ENCODE data around the gene MTMR2. TPM values are rescaled to one million over a fixed set of nuclear protein-coding genes. Genes with fewer than 3 reads are reported as not detected.

MTMR2 gene
- total RNA-seq, 3 donors from 2014 or later (not counting 1 experiment from before 2014, with no cell fraction given): 21.7 to 22.5 (median 21.8) TPM

DNA sequence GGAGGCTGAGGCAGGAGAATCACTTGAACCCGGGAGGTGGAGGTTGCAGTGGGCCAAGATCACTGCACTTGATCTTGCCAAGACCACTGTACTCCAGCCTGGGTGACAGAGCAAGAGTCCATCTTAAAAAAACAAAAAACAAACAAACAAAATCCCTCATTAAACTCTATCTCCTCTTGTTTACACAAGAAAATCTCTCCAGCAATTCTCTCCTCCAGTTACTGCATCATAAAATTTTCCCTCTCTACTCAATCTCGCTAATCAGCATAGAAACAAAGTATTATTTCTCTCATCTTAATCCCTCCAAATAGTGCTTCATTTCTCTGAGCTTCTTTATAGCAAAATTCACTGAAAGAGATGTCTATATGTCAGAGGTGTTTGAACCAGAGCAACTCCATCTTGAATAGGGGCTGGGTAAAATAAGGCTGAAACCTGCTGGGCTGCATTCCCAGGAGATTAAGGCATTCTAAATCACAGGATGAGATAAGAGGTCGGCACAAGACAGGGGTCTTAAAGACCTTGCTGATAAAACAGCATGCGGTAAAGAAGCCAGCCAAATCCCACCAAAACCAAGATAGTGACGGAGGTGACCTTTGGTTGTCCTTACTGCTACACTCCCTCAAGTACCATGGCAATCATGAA is 19.8 kb downstream of the MTMR2 start:
- ATAC-seq (no peak), DNase-seq (no peak)
- no peaks in the 10 kb centered on the region for H3K9me3 ChIP-seq (ENCODE audit: control insufficient read depth, insufficient read depth, low read length)
- H3K27ac ChIP-seq (ENCODE audit: low read length): no peak overlapping the region
- H3K27ac Mint-ChIP-seq: no peak overlapping the region
- no peaks in the 10 kb centered on the region for H3K27me3 Mint-ChIP-seq (ENCODE audit: low read depth in 2 of 2)
- intact Hi-C loops (cut with micrococcal nuclease): no loop called here
- TF ChIP-seq, protein P1, sequence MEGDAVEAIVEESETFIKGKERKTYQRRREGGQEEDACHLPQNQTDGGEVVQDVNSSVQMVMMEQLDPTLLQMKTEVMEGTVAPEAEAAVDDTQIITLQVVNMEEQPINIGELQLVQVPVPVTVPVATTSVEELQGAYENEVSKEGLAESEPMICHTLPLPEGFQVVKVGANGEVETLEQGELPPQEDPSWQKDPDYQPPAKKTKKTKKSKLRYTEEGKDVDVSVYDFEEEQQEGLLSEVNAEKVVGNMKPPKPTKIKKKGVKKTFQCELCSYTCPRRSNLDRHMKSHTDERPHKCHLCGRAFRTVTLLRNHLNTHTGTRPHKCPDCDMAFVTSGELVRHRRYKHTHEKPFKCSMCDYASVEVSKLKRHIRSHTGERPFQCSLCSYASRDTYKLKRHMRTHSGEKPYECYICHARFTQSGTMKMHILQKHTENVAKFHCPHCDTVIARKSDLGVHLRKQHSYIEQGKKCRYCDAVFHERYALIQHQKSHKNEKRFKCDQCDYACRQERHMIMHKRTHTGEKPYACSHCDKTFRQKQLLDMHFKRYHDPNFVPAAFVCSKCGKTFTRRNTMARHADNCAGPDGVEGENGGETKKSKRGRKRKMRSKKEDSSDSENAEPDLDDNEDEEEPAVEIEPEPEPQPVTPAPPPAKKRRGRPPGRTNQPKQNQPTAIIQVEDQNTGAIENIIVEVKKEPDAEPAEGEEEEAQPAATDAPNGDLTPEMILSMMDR (IDR thresholded peaks at IDR 0.05): no peak
- no peak overlapping the region for H3K4me3 ChIP-seq (ENCODE audit: low read length)
- H3K9me3 Mint-ChIP-seq: no peaks in the 10 kb centered on the region
- H3K36me3 Mint-ChIP-seq: no peaks in the 10 kb centered on the region
- WGBS (ENCODE audit: insufficient coverage): 93% methylated on average over 5 of the region's 5 CpGs
- no peaks in the 10 kb centered on the region for H3K36me3 ChIP-seq (ENCODE audit: control insufficient read depth, insufficient read depth, low read length)
- peaks cover 19 to 24% of the 10 kb centered on the region in 2 donors for H3K4me1 Mint-ChIP-seq
- H3K4me3 Mint-ChIP-seq: no peak overlapping the region
- no peaks in the 10 kb centered on the region for H3K4me1 ChIP-seq (ENCODE audit: control insufficient read depth, insufficient read depth, low read length)
- H3K27me3 ChIP-seq (ENCODE audit: control insufficient read depth, insufficient read depth, low read length): no peaks in the 10 kb centered on the region

DNA sequence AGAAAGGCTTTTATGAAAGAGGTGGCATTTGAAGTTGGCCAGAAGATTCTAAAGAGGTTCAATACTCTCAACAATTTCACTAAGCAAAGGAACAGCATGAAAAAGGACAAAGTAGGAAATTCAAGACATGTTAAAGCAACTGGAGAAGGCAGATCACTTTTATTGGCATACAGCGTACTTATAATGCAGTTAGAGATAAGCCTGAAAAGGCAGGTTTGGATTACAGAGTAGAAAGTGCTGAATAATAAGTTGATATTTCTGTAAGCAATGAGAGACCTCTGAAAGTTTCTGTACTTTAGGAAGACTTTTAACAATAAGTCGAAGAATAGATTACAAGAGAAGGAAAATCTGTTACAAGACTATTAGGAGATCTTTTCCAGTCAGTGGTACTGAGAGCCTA is 25.1 kb downstream of the MTMR2 start:
- intact Hi-C loops (cut with micrococcal nuclease): no loop called here
- no peaks in the 10 kb centered on the region for H3K9me3 ChIP-seq (ENCODE audit: control insufficient read depth, insufficient read depth, low read length)
- no peaks in the 10 kb centered on the region for H3K9me3 Mint-ChIP-seq
- ATAC-seq: no peak
- no peak for DNase-seq
- no peaks in the 10 kb centered on the region for H3K36me3 ChIP-seq (ENCODE audit: control insufficient read depth, insufficient read depth, low read length)
- peaks cover 0 to 8% of the 10 kb centered on the region in 2 donors for H3K4me1 Mint-ChIP-seq
- H3K27ac Mint-ChIP-seq: no peak overlapping the region
- H3K36me3 Mint-ChIP-seq: no peaks in the 10 kb centered on the region
- no peaks in the 10 kb centered on the region for H3K27me3 ChIP-seq (ENCODE audit: control insufficient read depth, insufficient read depth, low read length)
- no peak overlapping the region for H3K4me3 Mint-ChIP-seq
- no peak overlapping the region for H3K27ac ChIP-seq (ENCODE audit: low read length)
- no peaks in the 10 kb centered on the region for H3K27me3 Mint-ChIP-seq (ENCODE audit: low read depth in 2 of 2)
- H3K4me3 ChIP-seq (ENCODE audit: low read length): no peak overlapping the region
- no peaks in the 10 kb centered on the region for H3K4me1 ChIP-seq (ENCODE audit: control insufficient read depth, insufficient read depth, low read length)
- TF ChIP-seq, protein P1 (IDR thresholded peaks at IDR 0.05): no peak
- WGBS (ENCODE audit: insufficient coverage): 76% methylated on average over 2 of the region's 2 CpGs

DNA sequence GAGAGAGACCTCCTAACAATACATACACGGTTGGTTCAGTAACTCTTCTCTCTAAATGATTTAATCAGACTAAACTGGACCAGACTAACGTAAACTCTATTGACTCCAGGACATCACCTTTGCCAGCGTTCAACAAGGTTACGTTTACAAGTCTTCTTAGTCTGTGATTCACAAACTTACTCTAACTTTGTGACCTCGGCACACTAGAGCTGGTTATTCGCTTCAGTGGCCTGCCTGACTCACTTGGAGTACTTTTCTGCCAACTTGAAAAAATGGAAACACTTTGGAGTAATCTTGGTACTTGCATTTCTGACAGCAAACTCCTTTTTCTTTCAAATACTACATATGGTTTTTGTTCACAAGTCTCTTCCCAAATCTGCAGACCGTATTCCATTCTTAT is 26.2 kb downstream of the MTMR2 start:
- intact Hi-C loops (cut with micrococcal nuclease): no loop called here
- Histone ChIP-seq H3K27ac (ENCODE audit: low read length) (no peak overlapping the region), H3K27me3 (ENCODE audit: control insufficient read depth, insufficient read depth, low read length) (no peaks in the 10 kb centered on the region), H3K36me3 (ENCODE audit: control insufficient read depth, insufficient read depth, low read length) (no peaks in the 10 kb centered on the region), H3K4me3 (ENCODE audit: low read length) (no peak overlapping the region), H3K4me1 (ENCODE audit: control insufficient read depth, insufficient read depth, low read length) (no peaks in the 10 kb centered on the region), H3K9me3 (ENCODE audit: control insufficient read depth, insufficient read depth, low read length) (no peaks in the 10 kb centered on the region)
- no peak overlapping the region for H3K27ac Mint-ChIP-seq
- H3K4me1 Mint-ChIP-seq: peaks cover 0 to 8% of the 10 kb centered on the region in 2 donors
- no peaks in the 10 kb centered on the region for H3K9me3 Mint-ChIP-seq
- no peaks in the 10 kb centered on the region for H3K36me3 Mint-ChIP-seq
- H3K4me3 Mint-ChIP-seq: no peak overlapping the region
- DNase-seq (no peak), ATAC-seq (no peak)
- WGBS (ENCODE audit: insufficient coverage): 95% methylated on average over 7 of the region's 7 CpGs
- no peaks in the 10 kb centered on the region for H3K27me3 Mint-ChIP-seq (ENCODE audit: low read depth in 2 of 2)
- TF ChIP-seq, protein P1 (IDR thresholded peaks at IDR 0.05): no peak

DNA sequence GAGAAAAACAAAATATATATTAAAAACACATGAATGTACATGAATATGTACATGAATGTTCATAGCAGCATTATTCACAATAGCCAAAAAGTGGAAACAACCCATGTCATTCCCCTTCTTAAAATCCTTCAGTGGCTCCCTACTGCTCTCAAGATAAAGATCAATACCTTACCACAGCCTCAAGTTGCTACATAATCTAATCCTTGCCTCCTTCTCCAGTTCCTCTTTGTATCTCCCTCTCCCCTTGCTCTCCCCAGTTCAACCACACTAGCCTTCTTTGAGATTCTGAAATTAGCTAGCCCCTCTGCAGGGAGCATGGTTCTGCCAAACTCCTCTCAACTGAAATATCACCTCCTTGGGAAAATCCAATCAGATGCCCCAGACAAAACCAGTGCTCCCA is 28.1 kb downstream of the MTMR2 start:
- H3K4me3 ChIP-seq (ENCODE audit: low read length): no peak overlapping the region
- Mint-ChIP-seq H3K4me1 (peaks cover 0 to 8% of the 10 kb centered on the region in 2 donors), H3K9me3 (no peaks in the 10 kb centered on the region), H3K36me3 (no peaks in the 10 kb centered on the region), H3K4me3 (no peak overlapping the region), H3K27me3 (ENCODE audit: low read depth in 2 of 2) (no peaks in the 10 kb centered on the region), H3K27ac (no peak overlapping the region)
- TF ChIP-seq, protein P1 (IDR thresholded peaks at IDR 0.05): no peak
- no peaks in the 10 kb centered on the region for H3K9me3 ChIP-seq (ENCODE audit: control insufficient read depth, insufficient read depth, low read length)
- DNase-seq: no peak
- no peak for ATAC-seq
- H3K36me3 ChIP-seq (ENCODE audit: control insufficient read depth, insufficient read depth, low read length): no peaks in the 10 kb centered on the region
- no peaks in the 10 kb centered on the region for H3K4me1 ChIP-seq (ENCODE audit: control insufficient read depth, insufficient read depth, low read length)
- intact Hi-C loops (cut with micrococcal nuclease): no loop called here
- no peaks in the 10 kb centered on the region for H3K27me3 ChIP-seq (ENCODE audit: control insufficient read depth, insufficient read depth, low read length)
- no peak overlapping the region for H3K27ac ChIP-seq (ENCODE audit: low read length)

Measured in natural killer cell (primary cell).